ENCODE results near the gene GMNC.
"Not testable (repeated sequence)": the region's sequence is repeated elsewhere in the genome, so short reads cannot be mapped to it uniquely, and the experiment has no call there.

The GMNC gene

DNA sequence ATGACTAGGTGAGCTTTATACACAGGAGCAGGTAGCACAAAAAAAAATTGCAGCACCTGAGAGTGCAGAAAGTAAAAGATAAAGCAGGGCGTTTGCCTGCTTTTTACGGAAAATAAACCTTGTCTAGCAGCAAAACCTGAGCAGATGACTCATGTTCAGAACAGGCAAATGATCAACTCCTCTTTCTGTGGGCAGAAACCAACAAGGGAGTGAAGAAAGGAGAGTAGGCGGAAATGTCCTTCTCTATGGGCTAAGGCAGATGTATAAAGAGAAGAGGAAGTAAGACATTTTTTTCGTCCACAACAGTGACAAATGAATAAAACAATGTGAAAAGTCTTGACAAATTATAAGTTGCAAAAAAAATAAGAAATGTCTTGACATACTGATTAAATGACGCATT lies 24.5 kb upstream of the GMNC start:
- no peak for DNase-seq (ENCODE audit: low read depth)
- TF ChIP-seq, protein P1, sequence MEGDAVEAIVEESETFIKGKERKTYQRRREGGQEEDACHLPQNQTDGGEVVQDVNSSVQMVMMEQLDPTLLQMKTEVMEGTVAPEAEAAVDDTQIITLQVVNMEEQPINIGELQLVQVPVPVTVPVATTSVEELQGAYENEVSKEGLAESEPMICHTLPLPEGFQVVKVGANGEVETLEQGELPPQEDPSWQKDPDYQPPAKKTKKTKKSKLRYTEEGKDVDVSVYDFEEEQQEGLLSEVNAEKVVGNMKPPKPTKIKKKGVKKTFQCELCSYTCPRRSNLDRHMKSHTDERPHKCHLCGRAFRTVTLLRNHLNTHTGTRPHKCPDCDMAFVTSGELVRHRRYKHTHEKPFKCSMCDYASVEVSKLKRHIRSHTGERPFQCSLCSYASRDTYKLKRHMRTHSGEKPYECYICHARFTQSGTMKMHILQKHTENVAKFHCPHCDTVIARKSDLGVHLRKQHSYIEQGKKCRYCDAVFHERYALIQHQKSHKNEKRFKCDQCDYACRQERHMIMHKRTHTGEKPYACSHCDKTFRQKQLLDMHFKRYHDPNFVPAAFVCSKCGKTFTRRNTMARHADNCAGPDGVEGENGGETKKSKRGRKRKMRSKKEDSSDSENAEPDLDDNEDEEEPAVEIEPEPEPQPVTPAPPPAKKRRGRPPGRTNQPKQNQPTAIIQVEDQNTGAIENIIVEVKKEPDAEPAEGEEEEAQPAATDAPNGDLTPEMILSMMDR (IDR thresholded peaks at IDR 0.05; ENCODE audit: low read depth, low read length, missing control alignments): no peak
- no peak overlapping the region for H3K4me3 ChIP-seq (ENCODE audit: low read depth, low read length)

DNA sequence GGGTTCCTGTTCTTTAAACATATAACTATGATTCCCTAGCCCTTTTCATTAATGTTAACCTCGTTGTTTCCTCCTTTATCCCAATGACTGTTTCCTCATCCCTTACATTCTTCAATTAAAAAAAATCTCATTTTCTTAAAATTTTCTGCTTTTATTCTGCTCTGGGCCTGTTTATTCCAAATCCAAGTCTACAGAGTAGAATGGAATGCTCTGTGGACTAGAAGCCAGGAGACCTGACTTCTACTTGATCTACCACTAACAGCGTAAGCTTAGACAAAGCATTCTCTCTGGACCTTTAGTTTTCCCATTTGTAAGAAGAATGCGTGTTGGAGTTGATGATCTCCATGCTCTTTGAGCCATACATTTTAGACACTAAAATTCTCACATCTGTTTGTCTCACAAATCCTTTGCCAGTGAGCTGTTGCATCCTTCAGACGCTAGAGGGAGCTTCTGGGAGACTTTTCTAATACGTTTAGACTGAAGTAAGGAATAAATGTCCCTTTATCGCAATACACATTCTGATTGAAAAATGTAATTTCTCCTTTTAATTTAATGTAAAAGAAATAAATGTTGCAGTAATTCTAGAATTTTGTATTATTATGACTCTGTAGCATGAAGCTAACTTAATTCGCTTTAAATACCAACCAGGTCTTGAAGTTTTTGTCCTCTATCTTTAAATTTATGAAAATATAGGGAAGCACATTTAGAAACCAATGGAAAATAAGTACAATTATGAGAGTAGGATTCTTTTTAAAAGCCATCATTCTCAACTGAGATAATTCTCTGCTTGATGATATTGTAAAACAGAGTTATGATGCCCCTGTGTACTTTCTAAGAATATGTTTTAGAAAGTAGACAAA lies 21.7 kb upstream of the GMNC start:
- TF ChIP-seq, protein P1 (IDR thresholded peaks at IDR 0.05; ENCODE audit: low read depth, low read length, missing control alignments): peak; percentile 86
- H3K4me3 ChIP-seq (ENCODE audit: low read depth, low read length): no peak overlapping the region
- DNase-seq (ENCODE audit: low read depth): no peak

DNA sequence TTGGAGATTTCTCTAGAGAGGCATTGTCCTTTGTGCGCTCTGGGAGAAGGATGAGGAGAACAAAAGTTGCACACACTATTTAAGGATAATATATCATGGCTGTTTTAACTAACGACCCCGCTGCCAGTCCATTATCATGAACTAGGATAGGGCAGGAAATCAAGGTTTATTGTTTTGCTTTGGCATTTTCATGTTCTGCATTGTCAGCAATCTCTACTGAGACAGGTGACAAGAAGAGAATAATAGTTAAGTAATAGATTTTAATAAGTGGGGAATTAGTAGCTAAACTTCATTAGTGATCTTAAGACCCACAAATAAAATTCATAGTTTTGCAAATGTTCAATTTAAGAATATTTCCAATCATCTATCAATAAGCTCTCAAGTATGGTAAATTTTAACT lies 20.6 kb upstream of the GMNC start:
- TF ChIP-seq, protein P1 (IDR thresholded peaks at IDR 0.05; ENCODE audit: low read depth, low read length, missing control alignments): no peak
- no peak for DNase-seq (ENCODE audit: low read depth)
- H3K4me3 ChIP-seq (ENCODE audit: low read depth, low read length): no peak overlapping the region

DNA sequence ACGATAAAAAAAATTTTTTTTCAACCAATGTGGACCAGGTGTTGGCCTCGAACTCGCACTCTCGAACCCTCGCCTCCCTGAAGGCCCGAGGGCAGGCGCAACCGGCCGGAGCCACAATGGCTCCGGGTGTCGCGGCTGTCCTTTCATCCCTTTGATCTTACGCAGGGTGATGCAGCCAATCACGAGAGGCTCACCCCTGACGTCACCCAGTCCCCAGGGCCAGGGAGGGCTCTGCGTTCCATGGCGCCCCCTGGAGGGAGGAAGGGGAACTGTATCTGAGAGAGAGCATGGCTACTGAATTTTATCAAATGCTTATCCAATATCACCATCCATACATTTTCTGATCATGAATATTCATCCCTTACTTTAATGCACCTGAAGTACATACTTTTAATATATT lies 15.4 kb upstream of the GMNC start:
- TF ChIP-seq, protein P1 (IDR thresholded peaks at IDR 0.05; ENCODE audit: low read depth, low read length, missing control alignments): peak; percentile 45
- DNase-seq (ENCODE audit: low read depth): no peak
- H3K4me3 ChIP-seq (ENCODE audit: low read depth, low read length): no peak overlapping the region

DNA sequence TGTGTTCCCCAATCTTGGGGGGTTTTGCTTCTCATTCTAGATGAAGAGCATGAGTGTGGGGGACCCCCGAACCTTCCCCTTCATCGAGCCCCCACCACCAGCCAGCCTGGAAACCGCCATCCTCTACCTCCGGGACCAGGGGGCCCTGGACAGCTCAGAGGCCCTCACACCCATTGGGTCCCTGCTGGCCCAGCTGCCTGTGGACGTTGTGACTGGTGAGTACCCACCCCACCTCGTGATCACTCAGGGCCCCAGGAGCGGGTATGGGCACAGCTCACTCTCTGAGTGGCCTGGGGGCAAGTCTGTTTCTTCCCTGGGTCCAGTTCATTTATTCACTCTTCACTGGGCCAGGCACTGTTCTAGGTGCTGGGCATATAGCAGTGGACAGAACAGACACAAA lies 13.9 kb upstream of the GMNC start:
- DNase-seq (ENCODE audit: low read depth); H3K4me3 ChIP-seq (ENCODE audit: low read depth, low read length): not testable (repeated sequence)

DNA sequence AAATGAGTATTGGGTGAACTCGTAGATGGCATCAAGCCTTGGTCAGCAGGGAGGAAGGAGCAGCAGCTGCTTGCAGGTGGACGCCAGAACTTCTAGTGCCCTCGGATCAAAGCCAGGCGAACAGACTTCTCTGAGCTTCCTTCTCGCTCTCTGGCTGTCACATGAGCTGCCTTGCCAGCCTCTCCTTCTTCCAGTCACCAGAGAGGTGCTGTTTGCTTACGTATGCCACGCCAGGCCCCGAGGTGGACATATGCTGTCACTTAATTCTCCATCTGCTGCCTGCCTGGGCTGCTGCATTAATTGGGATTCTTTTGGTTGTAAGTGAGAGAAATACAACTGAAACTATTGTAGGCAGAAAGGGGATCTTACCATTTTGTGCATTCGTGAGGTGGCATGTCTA lies 12.6 kb upstream of the GMNC start:
- not testable (repeated sequence) for DNase-seq (ENCODE audit: low read depth); H3K4me3 ChIP-seq (ENCODE audit: low read depth, low read length)

DNA sequence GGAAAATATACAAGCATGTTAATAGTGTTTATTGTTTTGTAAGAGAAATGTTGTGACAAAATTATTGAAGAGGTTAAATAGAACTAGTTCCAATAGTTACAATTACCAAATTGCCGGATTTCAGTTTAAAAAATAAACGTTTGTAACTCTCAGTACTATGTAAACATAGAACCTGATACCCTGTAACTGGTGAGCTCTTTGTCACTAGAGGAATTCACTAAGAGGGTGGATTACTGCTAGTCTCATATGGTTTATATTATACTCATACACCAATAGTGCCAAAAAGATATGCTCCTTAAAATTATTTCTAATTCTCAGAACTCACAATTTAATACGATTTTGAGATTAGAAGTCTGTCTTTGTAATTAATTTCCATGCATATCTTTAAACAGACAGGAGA lies 7.6 kb upstream of the GMNC start:
- TF ChIP-seq, protein P1 (IDR thresholded peaks at IDR 0.05; ENCODE audit: low read depth, low read length, missing control alignments): no peak
- DNase-seq (ENCODE audit: low read depth): no peak
- H3K4me3 ChIP-seq (ENCODE audit: low read depth, low read length): no peak overlapping the region

DNA sequence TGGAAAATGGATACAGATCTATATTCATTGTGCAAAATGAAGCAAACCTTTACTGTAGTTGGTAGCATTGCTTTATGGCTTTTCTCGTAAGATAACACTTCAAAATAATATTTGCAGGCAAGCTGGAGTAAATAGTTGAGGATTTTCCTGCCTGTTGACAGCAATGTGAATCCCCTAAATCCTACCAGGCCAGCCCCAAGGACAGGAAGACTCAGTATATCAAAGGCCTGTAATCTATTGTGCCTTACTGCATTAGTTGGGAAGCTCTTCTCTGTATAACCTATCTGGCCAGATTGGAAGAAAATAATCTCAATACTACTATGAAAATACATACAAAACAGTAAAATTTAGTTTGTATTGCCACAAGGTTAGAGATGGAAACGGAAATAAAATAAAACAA lies 4.6 kb upstream of the GMNC start:
- H3K4me3 ChIP-seq (ENCODE audit: low read depth, low read length): no peak overlapping the region
- TF ChIP-seq, protein P1 (IDR thresholded peaks at IDR 0.05; ENCODE audit: low read depth, low read length, missing control alignments): no peak
- no peak for DNase-seq (ENCODE audit: low read depth)

All from GM12864 (cell line).